ENCODE data around the gene CCR7. TPM values are rescaled to one million over a fixed set of nuclear protein-coding genes. Genes with fewer than 3 reads are reported as not detected.

The CCR7 gene
- total RNA-seq, 1 donor from 2014 or later = not detected

GRCh38 chr17:40600486-40601046 lies 35.3 kb upstream of the CCR7 start:
- no peak overlapping the region for H3K4me3 ChIP-seq (ENCODE audit: insufficient read depth, low read depth, low read length)
- TF ChIP-seq CTCF (IDR thresholded peaks at IDR 0.05; ENCODE audit: insufficient read depth, low read depth, low read length) (no peak), EZH2 (IDR thresholded peaks at IDR 0.05; ENCODE audit: insufficient read depth, low read length) (no peak)
- no peak overlapping the region for H3K9ac ChIP-seq (ENCODE audit: low read length)
- no peaks in the 10 kb centered on the region for H3K9me3 ChIP-seq (ENCODE audit: insufficient read depth, low read depth, low read length)
- DNase-seq (ENCODE audit: low read depth) (no peak), FAIRE-seq (no peak)
- Mint-ChIP-seq H3K27me3 (ENCODE audit: low read depth, unreplicated experiment) (peaks cover 9% of the 10 kb centered on the region), H3K27ac (ENCODE audit: unreplicated experiment) (no peak overlapping the region), H3K36me3 (ENCODE audit: low read depth, unreplicated experiment) (peaks cover 2% of the 10 kb centered on the region), H3K4me3 (ENCODE audit: unreplicated experiment) (no peak overlapping the region), H3K9me3 (ENCODE audit: unreplicated experiment) (peaks cover 5% of the 10 kb centered on the region), H3K4me1 (ENCODE audit: low read depth, unreplicated experiment) (no peaks in the 10 kb centered on the region)
- no peak overlapping the region for H3K27ac ChIP-seq (ENCODE audit: low read depth, low read length)
- no peaks in the 10 kb centered on the region for H3K4me1 ChIP-seq (ENCODE audit: insufficient read depth, low read length)
- H3K27me3 ChIP-seq (ENCODE audit: insufficient read depth, low read length) = peaks cover 5% of the 10 kb centered on the region
- H3K79me2 ChIP-seq (ENCODE audit: insufficient read depth, low read length) = no peaks in the 10 kb centered on the region
- H4K20me1 ChIP-seq (ENCODE audit: insufficient read depth, low read length) = no peaks in the 10 kb centered on the region
- H3K36me3 ChIP-seq (ENCODE audit: insufficient read depth, low read length) = no peaks in the 10 kb centered on the region
- H2AFZ ChIP-seq (ENCODE audit: low read depth, low read length) = no peak overlapping the region
- no peak overlapping the region for H3K4me2 ChIP-seq (ENCODE audit: low read length)

GRCh38 chr17:40599468-40599763 lies 34.1 kb upstream of the CCR7 start:
- Mint-ChIP-seq H3K4me3 (ENCODE audit: unreplicated experiment) (no peak overlapping the region), H3K27ac (ENCODE audit: unreplicated experiment) (no peak overlapping the region), H3K36me3 (ENCODE audit: low read depth, unreplicated experiment) (peaks cover 2% of the 10 kb centered on the region), H3K9me3 (ENCODE audit: unreplicated experiment) (peaks cover 5% of the 10 kb centered on the region), H3K27me3 (ENCODE audit: low read depth, unreplicated experiment) (peaks cover 5% of the 10 kb centered on the region), H3K4me1 (ENCODE audit: low read depth, unreplicated experiment) (no peaks in the 10 kb centered on the region)
- Histone ChIP-seq H3K36me3 (ENCODE audit: insufficient read depth, low read length) (no peaks in the 10 kb centered on the region), H3K9ac (ENCODE audit: low read length) (no peak overlapping the region), H3K4me1 (ENCODE audit: insufficient read depth, low read length) (no peaks in the 10 kb centered on the region), H3K27ac (ENCODE audit: low read depth, low read length) (no peak overlapping the region), H3K27me3 (ENCODE audit: insufficient read depth, low read length) (peaks cover 2% of the 10 kb centered on the region), H3K4me2 (ENCODE audit: low read length) (no peak overlapping the region), H2AFZ (ENCODE audit: low read depth, low read length) (no peak overlapping the region), H3K9me3 (ENCODE audit: insufficient read depth, low read depth, low read length) (no peaks in the 10 kb centered on the region), H3K79me2 (ENCODE audit: insufficient read depth, low read length) (no peaks in the 10 kb centered on the region), H3K4me3 (ENCODE audit: insufficient read depth, low read depth, low read length) (no peak overlapping the region), H4K20me1 (ENCODE audit: insufficient read depth, low read length) (no peaks in the 10 kb centered on the region)
- TF ChIP-seq CTCF (IDR thresholded peaks at IDR 0.05; ENCODE audit: insufficient read depth, low read depth, low read length) = no peak
- no peak for TF ChIP-seq EZH2 (IDR thresholded peaks at IDR 0.05; ENCODE audit: insufficient read depth, low read length)
- FAIRE-seq = no peak
- DNase-seq (ENCODE audit: low read depth) = no peak

GRCh38 chr17:40598619-40599467 lies 33.6 kb upstream of the CCR7 start:
- Histone ChIP-seq H3K36me3 (ENCODE audit: insufficient read depth, low read length) (no peaks in the 10 kb centered on the region), H3K4me3 (ENCODE audit: insufficient read depth, low read depth, low read length) (no peak overlapping the region), H3K4me2 (ENCODE audit: low read length) (no peak overlapping the region), H3K79me2 (ENCODE audit: insufficient read depth, low read length) (no peaks in the 10 kb centered on the region), H3K27me3 (ENCODE audit: insufficient read depth, low read length) (peaks cover 2% of the 10 kb centered on the region), H3K9ac (ENCODE audit: low read length) (no peak overlapping the region), H2AFZ (ENCODE audit: low read depth, low read length) (no peak overlapping the region), H3K27ac (ENCODE audit: low read depth, low read length) (no peak overlapping the region), H3K9me3 (ENCODE audit: insufficient read depth, low read depth, low read length) (no peaks in the 10 kb centered on the region), H3K4me1 (ENCODE audit: insufficient read depth, low read length) (no peaks in the 10 kb centered on the region), H4K20me1 (ENCODE audit: insufficient read depth, low read length) (no peaks in the 10 kb centered on the region)
- Mint-ChIP-seq H3K4me1 (ENCODE audit: low read depth, unreplicated experiment) (no peaks in the 10 kb centered on the region), H3K4me3 (ENCODE audit: unreplicated experiment) (no peak overlapping the region), H3K27me3 (ENCODE audit: low read depth, unreplicated experiment) (peaks cover 2% of the 10 kb centered on the region), H3K36me3 (ENCODE audit: low read depth, unreplicated experiment) (peaks cover 2% of the 10 kb centered on the region), H3K9me3 (ENCODE audit: unreplicated experiment) (peaks cover 5% of the 10 kb centered on the region), H3K27ac (ENCODE audit: unreplicated experiment) (no peak overlapping the region)
- no peak for FAIRE-seq
- DNase-seq (ENCODE audit: low read depth) = no peak
- no peak for TF ChIP-seq CTCF (IDR thresholded peaks at IDR 0.05; ENCODE audit: insufficient read depth, low read depth, low read length)
- TF ChIP-seq EZH2 (IDR thresholded peaks at IDR 0.05; ENCODE audit: insufficient read depth, low read length) = no peak

All from astrocyte (in vitro differentiated cells and primary cell).